HG02763 (cell line): Measurements from ENCODE around the gene TMEM131.

Experiments used
- ATAC-seq: cut with Tn5 transposase; IDR thresholded peaks from one replicate; pipeline ENCODE4 v1.9.1; 2021; ENCODE audit warnings: mild to moderate bottlenecking, moderate library complexity; ENCODE audit not compliant: unreplicated experiment

TMEM131 gene

GRCh38 chr2:97745474-97746174 lies 250.1 kb downstream of the TMEM131 start:
- no peak for ATAC-seq

DNA sequence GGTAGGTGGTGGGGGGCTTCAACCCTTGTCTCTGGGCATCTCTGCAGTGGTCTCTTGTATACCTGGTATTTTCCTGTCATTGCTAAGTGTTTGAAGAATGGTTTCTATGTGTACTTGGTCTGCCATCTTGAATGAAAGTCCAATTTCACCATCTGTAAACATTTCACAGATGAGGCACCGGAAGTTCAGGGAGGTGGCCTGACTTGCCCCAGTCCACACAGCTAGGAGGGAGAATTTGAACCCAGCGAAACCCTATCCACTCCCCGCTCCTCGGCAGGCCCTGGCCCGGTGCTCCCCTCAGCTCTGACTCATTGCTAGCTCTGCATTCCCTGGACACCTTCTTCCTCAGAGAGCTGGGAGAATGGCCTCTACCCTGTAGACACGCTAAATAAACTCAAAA lies 251.8 kb downstream of the TMEM131 start:
- no peak for ATAC-seq

DNA sequence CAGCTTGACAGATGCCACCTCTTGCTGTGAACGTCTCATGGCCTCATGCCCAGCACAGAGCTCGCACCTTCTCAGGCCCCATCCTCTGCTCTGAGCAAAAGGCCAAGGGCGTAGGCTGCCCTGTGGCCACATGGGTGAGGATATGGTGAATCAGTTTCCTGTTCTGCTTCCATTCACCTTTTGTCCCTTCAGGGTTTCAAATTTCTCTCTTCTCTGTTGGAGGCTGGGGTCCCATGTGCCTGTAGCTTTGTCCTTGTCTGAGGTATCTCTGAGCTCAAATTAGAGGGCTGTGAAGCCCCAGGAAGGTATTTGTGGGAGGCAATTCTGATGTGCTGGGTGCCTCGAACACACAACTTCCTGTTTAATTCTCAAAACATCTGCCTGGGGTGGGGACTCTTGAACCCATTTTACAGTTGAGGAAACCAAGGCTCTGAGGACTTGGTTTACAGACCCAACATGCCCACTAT lies 253.3 kb downstream of the TMEM131 start:
- no peak for ATAC-seq

DNA sequence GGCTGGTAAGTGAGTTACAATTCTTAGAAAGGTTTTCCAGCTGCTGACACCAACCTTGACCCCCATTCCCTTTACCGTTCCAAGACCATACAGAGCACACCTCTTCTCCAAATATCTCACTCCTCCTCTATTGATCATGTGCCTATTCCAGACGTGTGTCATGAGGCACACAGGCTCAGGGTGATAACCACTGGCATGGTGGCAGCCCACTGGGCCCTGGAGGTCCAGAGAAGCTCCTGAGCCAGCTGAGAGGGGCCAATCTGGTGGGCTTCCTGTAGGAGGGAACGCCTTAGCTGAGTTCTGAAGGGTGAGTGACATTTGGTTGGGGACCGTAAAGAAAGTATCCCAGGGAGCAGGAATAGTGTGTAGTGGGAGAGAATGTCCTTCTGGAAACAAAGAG lies 254.1 kb downstream of the TMEM131 start:
- no peak for ATAC-seq

DNA sequence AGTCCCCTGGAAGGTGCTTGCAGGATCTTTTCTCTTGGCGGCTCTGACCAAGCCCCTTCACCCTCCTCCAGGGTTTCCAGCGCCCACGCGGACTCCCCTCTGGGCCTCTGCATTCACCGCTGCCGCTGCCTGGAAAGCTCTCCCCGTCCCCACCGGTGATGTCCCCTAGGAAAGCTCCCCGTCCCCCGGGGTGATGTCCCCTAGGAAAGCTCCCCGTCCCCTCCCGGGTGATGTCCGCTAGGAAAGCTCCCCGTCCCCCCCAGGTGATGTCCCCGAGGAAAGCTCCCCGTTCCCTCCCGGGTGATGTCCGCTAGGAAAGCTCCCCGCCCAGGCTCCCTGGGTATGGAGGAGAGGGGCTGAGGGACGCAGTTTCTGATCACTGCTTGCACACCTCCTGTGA lies 254.5 kb downstream of the TMEM131 start:
- ATAC-seq = no peak

- ATAC-seq = peak; percentile 51
Observed at GRCh38 chr2:97740590-97741182, 255.1 kb downstream of the TMEM131 start.

GRCh38 chr2:97739893-97740245 lies 255.9 kb downstream of the TMEM131 start:
- ATAC-seq = no peak

DNA sequence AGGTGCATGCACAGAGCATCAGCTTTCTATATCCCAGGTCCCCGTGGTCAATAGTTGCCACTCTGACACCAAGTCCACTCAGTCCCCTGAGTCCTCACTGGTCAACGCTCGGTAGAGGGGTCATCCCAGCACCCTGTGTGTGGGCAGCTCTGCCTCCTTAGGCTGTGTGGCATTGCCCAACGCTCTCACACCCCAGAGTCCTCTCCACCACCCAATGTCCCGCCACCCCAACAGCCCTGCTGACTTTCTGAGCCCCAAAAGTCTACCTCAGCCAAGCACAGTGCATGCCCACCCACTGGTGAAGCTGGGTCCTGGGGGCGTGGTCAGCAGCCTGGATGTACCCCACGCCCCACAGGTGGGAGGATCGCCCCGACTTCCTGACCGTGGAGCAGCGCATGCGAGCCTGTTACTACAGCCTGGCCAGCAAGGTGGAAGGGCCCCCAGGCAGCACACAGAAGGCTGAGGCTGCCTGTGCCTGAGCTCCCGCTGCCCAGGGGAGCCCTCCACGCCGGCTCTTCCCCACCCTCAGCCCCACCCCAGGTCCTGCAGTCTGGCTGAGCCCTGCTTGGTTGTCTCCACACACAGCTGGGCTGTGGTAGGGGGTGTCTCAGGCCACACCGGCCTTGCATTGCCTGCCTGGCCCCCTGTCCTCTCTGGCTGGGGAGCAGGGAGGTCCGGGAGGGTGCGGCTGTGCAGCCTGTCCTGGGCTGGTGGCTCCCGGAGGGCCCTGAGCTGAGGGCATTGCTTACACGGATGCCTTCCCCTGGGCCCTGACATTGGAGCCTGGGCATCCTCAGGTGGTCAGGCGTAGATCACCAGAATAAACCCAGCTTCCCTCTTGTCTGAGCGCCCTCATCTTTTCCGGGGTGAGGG lies 256.5 kb downstream of the TMEM131 start:
- ATAC-seq = no peak

DNA sequence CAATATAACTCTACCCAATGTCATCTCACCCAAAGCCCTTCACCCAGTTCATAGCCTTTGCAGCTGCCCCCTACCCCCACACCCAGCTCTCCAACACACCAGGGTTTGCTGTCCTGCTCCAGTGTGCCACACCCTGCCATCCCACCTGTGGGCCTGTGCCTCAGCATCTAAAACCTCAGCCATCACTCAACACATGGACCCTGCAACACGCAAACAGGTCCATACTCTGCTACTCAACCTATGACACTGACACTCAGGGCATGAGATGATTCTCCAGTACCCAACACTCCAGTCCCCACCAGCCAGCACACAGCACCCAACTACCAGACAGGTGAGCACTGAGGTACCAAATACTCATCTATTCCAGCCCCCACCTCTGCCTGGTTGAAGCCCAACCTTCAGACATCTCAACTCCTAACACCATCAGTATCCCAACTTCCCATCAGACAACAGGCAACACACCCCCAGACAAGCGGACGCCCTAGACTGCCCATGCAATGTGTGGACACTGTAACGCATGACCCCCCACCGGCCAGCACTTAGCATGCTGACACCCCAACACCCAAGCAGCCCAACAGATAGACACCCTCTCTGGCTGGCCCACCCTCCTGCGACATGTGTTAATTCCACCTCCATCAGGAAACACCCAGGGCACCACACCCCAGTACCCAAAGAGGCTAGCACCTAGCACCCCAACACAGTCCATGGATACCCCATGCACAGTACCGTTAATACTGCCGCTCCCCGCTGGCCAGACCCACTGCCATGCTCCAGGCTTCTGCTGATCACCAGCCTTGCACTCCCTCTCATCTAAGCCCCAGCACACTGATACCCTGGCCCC lies 257.3 kb downstream of the TMEM131 start:
- no peak for ATAC-seq

DNA sequence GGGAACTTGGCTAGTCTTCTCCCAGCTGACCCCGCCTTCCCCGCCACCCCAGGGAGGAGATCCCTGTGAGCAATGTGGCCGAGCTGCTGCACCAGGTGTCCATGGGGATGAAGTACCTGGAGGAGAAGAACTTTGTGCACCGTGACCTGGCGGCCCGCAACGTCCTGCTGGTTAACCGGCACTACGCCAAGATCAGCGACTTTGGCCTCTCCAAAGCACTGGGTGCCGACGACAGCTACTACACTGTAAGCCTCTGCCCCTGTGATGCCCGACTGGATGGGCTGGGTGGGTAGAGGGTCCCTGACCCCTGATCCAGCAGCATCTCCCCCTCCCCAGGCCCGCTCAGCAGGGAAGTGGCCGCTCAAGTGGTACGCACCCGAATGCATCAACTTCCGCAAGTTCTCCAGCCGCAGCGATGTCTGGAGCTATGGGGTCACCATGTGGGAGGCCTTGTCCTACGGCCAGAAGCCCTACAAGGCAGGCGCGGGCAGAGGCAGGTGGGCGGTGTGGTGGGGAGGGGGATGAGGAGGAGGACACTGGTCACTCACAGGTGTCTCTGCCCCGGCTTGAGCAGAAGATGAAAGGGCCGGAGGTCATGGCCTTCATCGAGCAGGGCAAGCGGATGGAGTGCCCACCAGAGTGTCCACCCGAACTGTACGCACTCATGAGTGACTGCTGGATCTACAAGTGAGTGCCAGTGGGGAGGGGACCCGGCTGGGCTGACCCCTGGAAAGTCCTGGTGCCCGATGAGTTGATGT lies 258.1 kb downstream of the TMEM131 start:
- ATAC-seq = no peak

DNA sequence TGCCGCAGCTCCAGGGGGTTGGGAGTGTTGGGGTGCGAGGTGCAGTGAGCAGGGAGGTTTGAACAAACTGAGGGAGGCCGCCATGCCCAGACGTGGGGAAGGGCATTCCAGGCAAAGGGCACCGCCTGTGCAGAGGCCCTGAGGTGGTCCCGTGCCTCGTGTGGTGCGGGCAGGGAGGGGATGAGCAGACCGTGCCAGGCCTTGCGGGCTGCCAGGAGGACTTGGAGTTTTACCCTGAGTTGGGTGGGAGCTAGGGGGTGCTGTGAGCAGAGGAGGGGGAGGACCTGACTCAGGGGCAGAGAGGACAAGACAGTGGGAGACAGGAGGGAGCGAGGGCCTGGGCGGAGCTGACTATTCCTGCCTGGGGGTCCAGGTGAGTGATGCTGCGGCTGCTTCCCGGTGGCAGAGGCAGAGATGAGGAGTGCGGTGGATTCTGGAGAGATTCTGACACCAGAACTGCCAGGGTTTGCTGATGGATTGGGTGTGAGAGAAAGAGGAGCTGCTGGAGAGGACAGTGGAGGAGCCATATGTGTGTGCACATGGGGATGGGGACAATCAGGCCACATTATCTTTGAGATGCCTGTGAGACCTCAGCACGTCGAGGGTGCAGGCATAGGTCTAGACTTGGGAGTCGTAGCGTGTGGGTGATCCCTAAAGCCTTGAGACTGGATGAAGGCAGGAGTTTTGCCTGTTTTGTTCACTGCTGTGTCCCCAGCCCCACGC lies 259.0 kb downstream of the TMEM131 start:
- no peak for ATAC-seq

GRCh38 chr2:97736185-97736584 lies 259.6 kb downstream of the TMEM131 start:
- ATAC-seq = no peak

GRCh38 chr2:97735161-97735561 lies 260.6 kb downstream of the TMEM131 start:
- ATAC-seq = no peak

DNA sequence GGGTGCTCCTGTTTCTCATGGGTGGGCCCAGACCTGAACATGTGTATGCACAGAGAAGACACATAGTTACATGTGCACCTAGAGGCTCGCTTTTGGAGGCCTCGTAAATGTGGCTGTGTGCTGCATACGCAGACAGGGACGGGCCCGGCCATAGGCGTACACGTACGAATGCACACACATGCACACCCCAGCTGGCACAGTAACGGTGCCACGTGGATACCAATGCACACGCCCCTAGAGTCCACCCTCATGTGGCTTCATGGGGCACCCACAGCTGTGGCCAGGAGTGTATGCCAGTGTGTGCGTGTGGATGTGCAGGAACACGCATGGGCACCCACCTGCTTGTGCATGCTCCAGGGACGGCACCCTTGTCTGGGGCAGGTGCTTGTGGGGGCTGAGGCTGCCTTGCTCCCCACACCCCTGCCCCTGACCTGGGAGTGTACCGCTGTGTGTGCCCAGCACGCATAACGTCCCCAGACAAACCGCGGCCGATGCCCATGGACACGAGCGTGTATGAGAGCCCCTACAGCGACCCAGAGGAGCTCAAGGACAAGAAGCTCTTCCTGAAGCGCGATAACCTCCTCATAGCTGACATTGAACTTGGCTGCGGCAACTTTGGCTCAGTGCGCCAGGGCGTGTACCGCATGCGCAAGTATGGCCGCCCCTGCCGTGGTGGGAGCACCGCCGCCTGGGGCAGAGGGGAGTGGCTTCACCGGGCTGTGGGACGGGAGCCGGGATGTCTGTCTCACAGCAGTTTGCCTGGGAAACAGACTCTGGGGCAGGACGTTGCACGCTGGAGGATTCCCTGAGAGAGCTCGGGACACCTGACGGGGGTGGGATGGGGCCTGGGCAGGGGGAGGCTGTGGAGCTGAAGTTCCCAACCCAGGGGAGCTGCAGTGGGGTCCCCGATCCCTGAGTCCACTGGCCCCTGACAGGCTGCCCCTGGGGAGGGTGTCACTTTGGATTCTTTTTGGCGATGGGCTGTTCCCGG lies 261.4 kb downstream of the TMEM131 start:
- no peak for ATAC-seq

DNA sequence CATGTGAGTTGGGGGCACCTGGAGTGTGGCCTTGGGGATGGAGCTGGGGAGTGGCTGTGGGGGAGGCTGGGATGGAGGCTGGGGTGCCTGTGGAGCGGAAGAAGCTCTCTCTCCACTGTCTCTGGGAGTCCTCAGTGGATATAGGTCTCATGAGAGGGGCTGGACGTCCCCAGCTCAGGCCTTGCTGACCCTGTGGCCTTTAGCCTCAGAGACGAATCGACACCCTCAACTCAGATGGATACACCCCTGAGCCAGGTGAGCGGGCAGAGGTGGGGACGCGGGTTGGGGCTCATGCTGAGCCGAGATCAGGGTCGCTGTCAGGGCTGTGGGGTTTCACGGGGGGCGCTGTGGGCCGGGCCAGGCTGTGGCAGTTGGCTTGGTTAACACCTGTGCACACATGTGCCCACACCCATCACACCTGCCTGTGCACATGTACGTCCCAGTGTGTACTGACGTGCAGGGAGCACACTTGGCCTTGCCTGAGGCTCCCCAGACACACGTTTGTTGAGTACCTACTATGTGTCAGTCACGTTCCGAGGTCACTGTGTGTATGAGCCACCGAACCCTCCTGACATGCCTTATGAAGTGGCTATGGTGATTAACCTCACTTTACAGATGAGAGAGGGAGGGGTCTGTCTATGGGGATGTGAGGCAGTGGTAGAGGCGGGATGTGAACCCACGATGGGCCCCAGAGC lies 262.3 kb downstream of the TMEM131 start:
- no peak for ATAC-seq

- no peak for ATAC-seq
Observed at GRCh38 chr2:97732436-97733340, 263.1 kb downstream of the TMEM131 start.
